Neural cell (in vitro differentiated cells): ENCODE measurements around the gene HRH4.

Source experiments
- EP300 ChIP-seq: fragments of 450-650 bp; conservative IDR thresholded peaks from 2 replicates; pipeline ENCODE4 v1.6.1; 2014; ENCODE audit warnings: antibody characterized with exemption, mild to moderate bottlenecking, moderate library complexity; ENCODE audit not compliant: poor library complexity, severe bottlenecking
- EZH2 ChIP-seq: fragments of 200-600, 300-800 bp; shearing (Covaris generic), sonication (generic); IDR thresholded peaks from 2 replicates; pipeline ENCODE4 v1.6.1; 2014; ENCODE audit warnings: antibody characterized with exemption, low read length, borderline replicate concordance, mild to moderate bottlenecking; ENCODE audit not compliant: insufficient read depth, poor library complexity, severe bottlenecking
- MXI1 ChIP-seq: fragments of 450-650 bp; conservative IDR thresholded peaks from 2 replicates; pipeline ENCODE4 v1.6.1; 2014; ENCODE audit warnings: antibody characterized with exemption, mild to moderate bottlenecking; ENCODE audit not compliant: poor library complexity, severe bottlenecking
- POLR2AphosphoS5 ChIP-seq: IDR thresholded peaks from 2 replicates; pipeline ENCODE4 v1.6.1; 2012
- RAD21 ChIP-seq: fragments of 450-650 bp; conservative IDR thresholded peaks from 2 replicates; pipeline ENCODE4 v1.6.1; 2014; ENCODE audit warnings: antibody characterized with exemption, mild to moderate bottlenecking, moderate library complexity
- SMC3 ChIP-seq: fragments of 450-650 bp; conservative IDR thresholded peaks from 2 replicates; pipeline ENCODE4 v1.6.1; 2014; ENCODE audit warnings: antibody characterized with exemption, mild to moderate bottlenecking, moderate library complexity; ENCODE audit not compliant: poor library complexity
- TAF1 ChIP-seq: IDR thresholded peaks from 2 replicates; pipeline ENCODE4 v1.6.1; 2012; ENCODE audit warnings: low read depth
- TF ChIP-seq, protein P1 (sequence below): fragments of 450-650 bp; IDR thresholded peaks from 2 replicates; pipeline ENCODE4 v1.5.1; 2014; ENCODE audit warnings: antibody characterized with exemption, mild to moderate bottlenecking, moderate library complexity; ENCODE audit not compliant: poor library complexity, severe bottlenecking
- TF ChIP-seq, protein P2 (sequence below): IDR thresholded peaks from 2 replicates; pipeline ENCODE4 v1.6.1; 2012; ENCODE audit warnings: borderline replicate concordance

- TF ChIP-seq TAF1 (no peak), EZH2 (no peak), POLR2AphosphoS5 (no peak), RAD21 (no peak), MXI1 (no peak), EP300 (no peak), SMC3 (no peak)
- TF ChIP-seq, protein P1, sequence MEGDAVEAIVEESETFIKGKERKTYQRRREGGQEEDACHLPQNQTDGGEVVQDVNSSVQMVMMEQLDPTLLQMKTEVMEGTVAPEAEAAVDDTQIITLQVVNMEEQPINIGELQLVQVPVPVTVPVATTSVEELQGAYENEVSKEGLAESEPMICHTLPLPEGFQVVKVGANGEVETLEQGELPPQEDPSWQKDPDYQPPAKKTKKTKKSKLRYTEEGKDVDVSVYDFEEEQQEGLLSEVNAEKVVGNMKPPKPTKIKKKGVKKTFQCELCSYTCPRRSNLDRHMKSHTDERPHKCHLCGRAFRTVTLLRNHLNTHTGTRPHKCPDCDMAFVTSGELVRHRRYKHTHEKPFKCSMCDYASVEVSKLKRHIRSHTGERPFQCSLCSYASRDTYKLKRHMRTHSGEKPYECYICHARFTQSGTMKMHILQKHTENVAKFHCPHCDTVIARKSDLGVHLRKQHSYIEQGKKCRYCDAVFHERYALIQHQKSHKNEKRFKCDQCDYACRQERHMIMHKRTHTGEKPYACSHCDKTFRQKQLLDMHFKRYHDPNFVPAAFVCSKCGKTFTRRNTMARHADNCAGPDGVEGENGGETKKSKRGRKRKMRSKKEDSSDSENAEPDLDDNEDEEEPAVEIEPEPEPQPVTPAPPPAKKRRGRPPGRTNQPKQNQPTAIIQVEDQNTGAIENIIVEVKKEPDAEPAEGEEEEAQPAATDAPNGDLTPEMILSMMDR, result no peak
- TF ChIP-seq, protein P2, sequence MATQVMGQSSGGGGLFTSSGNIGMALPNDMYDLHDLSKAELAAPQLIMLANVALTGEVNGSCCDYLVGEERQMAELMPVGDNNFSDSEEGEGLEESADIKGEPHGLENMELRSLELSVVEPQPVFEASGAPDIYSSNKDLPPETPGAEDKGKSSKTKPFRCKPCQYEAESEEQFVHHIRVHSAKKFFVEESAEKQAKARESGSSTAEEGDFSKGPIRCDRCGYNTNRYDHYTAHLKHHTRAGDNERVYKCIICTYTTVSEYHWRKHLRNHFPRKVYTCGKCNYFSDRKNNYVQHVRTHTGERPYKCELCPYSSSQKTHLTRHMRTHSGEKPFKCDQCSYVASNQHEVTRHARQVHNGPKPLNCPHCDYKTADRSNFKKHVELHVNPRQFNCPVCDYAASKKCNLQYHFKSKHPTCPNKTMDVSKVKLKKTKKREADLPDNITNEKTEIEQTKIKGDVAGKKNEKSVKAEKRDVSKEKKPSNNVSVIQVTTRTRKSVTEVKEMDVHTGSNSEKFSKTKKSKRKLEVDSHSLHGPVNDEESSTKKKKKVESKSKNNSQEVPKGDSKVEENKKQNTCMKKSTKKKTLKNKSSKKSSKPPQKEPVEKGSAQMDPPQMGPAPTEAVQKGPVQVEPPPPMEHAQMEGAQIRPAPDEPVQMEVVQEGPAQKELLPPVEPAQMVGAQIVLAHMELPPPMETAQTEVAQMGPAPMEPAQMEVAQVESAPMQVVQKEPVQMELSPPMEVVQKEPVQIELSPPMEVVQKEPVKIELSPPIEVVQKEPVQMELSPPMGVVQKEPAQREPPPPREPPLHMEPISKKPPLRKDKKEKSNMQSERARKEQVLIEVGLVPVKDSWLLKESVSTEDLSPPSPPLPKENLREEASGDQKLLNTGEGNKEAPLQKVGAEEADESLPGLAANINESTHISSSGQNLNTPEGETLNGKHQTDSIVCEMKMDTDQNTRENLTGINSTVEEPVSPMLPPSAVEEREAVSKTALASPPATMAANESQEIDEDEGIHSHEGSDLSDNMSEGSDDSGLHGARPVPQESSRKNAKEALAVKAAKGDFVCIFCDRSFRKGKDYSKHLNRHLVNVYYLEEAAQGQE, result no peak
Measured at GRCh38 chr18:24420551-24420950, 39.9 kb upstream of the HRH4 start.
